Measurements from ENCODE around the gene NFAT5. TPM values are rescaled to one million over a fixed set of nuclear protein-coding genes. Genes with fewer than 3 reads are reported as not detected.
"Not testable (repeated sequence)": the region's sequence is repeated elsewhere in the genome, so short reads cannot be mapped to it uniquely, and the experiment has no call there.

Gene NFAT5
- total and polyA plus RNA-seq, 8 donors: 1.2 to 57.2 (median 21.5) TPM

DNA sequence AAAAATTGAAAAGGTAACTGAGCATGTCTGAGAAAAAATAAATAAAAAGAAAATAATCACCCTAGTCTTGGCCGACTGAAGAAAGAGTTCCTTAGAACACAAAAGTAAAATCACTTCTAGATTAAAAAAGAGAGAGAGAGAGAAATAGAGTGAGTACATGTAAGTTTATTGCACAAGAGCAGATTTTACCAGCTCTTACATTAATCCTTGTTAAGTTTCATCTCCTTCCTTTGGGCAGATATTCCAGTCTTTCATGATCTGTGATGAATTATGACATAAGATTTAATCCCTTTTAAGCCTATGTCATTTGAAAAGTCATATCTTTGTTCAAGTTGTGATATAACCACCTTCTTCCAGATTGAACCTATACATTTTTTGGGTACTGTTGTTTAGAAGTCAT lies 54.8 kb downstream of the NFAT5 start:
- peaks cover 22 to 46% (median 34%) of the 10 kb centered on the region in 4 donors for H3K4me1 ChIP-seq
- H3K9me3 ChIP-seq: no peaks in the 10 kb centered on the region
- no peaks in the 10 kb centered on the region for H3K27me3 ChIP-seq
- WGBS, 5 donors: 21 to 31% (median 25%) methylated on average over 1 of the region's 1 CpG
- no peak overlapping the region for H3K27ac ChIP-seq
- DNase-seq: no peak
- intact Hi-C loops (cut with DNase I; ENCODE audit: low total_unique reads): no loop called here
- H3K4me3 ChIP-seq: no peak overlapping the region
- H3K36me3 ChIP-seq: peaks cover 0 to 8% (median 5%) of the 10 kb centered on the region in 4 donors
- TF ChIP-seq POLR2AphosphoS5 (IDR thresholded peaks at IDR 0.05) (no peak), POLR2A (IDR thresholded peaks at IDR 0.05) (no peak)

- Histone ChIP-seq H3K27me3 (no peaks in the 10 kb centered on the region), H3K27ac (peak overlapping the region in 1 of 5 donors; percentile 24), H3K36me3 (peaks cover 0 to 11% (median 5%) of the 10 kb centered on the region in 4 donors), H3K9me3 (no peaks in the 10 kb centered on the region), H3K4me1 (peaks cover 22 to 48% (median 36%) of the 10 kb centered on the region in 4 donors), H3K4me3 (no peak overlapping the region)
- intact Hi-C loops (cut with DNase I; ENCODE audit: low total_unique reads): no loop called here
- TF ChIP-seq POLR2A (IDR thresholded peaks at IDR 0.05) (no peak), EP300 (IDR thresholded peaks at IDR 0.05) (no peak), POLR2AphosphoS5 (IDR thresholded peaks at IDR 0.05) (no peak)
- TF ChIP-seq, protein P1, sequence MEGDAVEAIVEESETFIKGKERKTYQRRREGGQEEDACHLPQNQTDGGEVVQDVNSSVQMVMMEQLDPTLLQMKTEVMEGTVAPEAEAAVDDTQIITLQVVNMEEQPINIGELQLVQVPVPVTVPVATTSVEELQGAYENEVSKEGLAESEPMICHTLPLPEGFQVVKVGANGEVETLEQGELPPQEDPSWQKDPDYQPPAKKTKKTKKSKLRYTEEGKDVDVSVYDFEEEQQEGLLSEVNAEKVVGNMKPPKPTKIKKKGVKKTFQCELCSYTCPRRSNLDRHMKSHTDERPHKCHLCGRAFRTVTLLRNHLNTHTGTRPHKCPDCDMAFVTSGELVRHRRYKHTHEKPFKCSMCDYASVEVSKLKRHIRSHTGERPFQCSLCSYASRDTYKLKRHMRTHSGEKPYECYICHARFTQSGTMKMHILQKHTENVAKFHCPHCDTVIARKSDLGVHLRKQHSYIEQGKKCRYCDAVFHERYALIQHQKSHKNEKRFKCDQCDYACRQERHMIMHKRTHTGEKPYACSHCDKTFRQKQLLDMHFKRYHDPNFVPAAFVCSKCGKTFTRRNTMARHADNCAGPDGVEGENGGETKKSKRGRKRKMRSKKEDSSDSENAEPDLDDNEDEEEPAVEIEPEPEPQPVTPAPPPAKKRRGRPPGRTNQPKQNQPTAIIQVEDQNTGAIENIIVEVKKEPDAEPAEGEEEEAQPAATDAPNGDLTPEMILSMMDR (IDR thresholded peaks at IDR 0.05): no peak
- no peak for DNase-seq
- WGBS, 5 donors: 67 to 79% (median 76%) methylated on average over 1 of the region's 1 CpG
Observed at GRCh38 chr16:69621225-69621624, 55.5 kb downstream of the NFAT5 start.

- no peak overlapping the region for H3K27ac ChIP-seq
- H3K27me3 ChIP-seq: no peaks in the 10 kb centered on the region
- WGBS, 5 donors: 77 to 89% (median 89%) methylated on average over 2 of the region's 2 CpGs
- H3K9me3 ChIP-seq: no peaks in the 10 kb centered on the region
- H3K4me1 ChIP-seq: peaks cover 0 to 18% (median 6%) of the 10 kb centered on the region in 4 donors
- DNase-seq: no peak
- no peak for TF ChIP-seq POLR2AphosphoS5 (IDR thresholded peaks at IDR 0.05)
- no peak for TF ChIP-seq POLR2A (IDR thresholded peaks at IDR 0.05)
- TF ChIP-seq, protein P1 (IDR thresholded peaks at IDR 0.05): no peak
- no peak for TF ChIP-seq EP300 (IDR thresholded peaks at IDR 0.05)
- no peak overlapping the region for H3K4me3 ChIP-seq
- H3K36me3 ChIP-seq: peaks cover 0 to 35% (median 20%) of the 10 kb centered on the region in 4 donors
- intact Hi-C loops (cut with DNase I; ENCODE audit: low total_unique reads): no loop called here
Observed at GRCh38 chr16:69626256-69626655, 60.5 kb downstream of the NFAT5 start.

- intact Hi-C loops (cut with DNase I; ENCODE audit: low total_unique reads): no loop called here
- Histone ChIP-seq H3K4me1 (peaks cover 0 to 7% (median 0%) of the 10 kb centered on the region in 4 donors), H3K4me3 (no peak overlapping the region), H3K27me3 (no peaks in the 10 kb centered on the region), H3K27ac (no peak overlapping the region), H3K36me3 (peaks cover 10 to 60% (median 45%) of the 10 kb centered on the region in 4 donors), H3K9me3 (peaks cover 0 to 14% (median 4%) of the 10 kb centered on the region in 4 donors)
- TF ChIP-seq EP300 (IDR thresholded peaks at IDR 0.05): no peak
- TF ChIP-seq, protein P1 (IDR thresholded peaks at IDR 0.05): no peak
- no peak for DNase-seq
Observed at GRCh38 chr16:69632828-69633227, 67.1 kb downstream of the NFAT5 start.

GRCh38 chr16:69633375-69633774 lies 67.6 kb downstream of the NFAT5 start:
- Histone ChIP-seq H3K36me3 (peaks cover 10 to 58% (median 47%) of the 10 kb centered on the region in 4 donors), H3K4me3 (no peak overlapping the region), H3K27ac (no peak overlapping the region), H3K9me3 (peaks cover 0 to 14% (median 4%) of the 10 kb centered on the region in 4 donors), H3K4me1 (peaks cover 0 to 7% (median 0%) of the 10 kb centered on the region in 4 donors), H3K27me3 (no peaks in the 10 kb centered on the region)
- DNase-seq: no peak
- intact Hi-C loops (cut with DNase I; ENCODE audit: low total_unique reads): no loop called here
- TF ChIP-seq, protein P1 (IDR thresholded peaks at IDR 0.05): no peak
- TF ChIP-seq POLR2AphosphoS5 (IDR thresholded peaks at IDR 0.05) (no peak), EP300 (IDR thresholded peaks at IDR 0.05) (no peak), POLR2A (IDR thresholded peaks at IDR 0.05) (no peak)

DNA sequence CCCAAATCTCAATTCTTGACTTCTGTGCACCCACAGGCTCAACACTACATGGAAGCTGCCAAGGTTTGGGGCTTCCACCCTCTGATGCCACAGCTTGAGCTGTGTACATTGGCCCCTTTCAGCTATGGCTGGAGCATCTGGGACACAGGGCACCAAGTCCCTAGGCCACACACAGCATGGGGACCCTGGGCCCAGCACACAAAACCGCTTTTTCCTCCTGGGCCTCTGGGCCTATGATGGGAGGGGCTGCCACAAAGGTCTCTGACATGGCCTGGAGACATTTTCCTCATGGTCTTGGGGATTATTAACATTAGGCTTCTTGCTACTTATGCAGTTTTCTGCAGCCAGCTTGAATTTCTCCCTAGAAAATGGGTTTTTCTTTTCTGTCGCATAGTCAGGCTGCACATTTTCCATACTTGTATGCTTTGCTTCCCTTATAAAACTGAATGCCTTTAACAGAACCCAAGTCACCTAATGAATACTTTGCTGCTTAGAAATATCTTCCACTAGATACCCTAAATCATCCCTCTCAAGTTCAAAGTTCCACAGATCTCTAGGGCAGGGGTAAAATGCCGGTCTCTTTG lies 70.9 kb downstream of the NFAT5 start:
- H3K27me3 ChIP-seq; H3K4me3 ChIP-seq; H3K4me1 ChIP-seq; intact Hi-C loops (cut with DNase I; ENCODE audit: low total_unique reads); H3K27ac ChIP-seq; DNase-seq: not testable (repeated sequence)
- Histone ChIP-seq H3K36me3 (peaks cover 10 to 34% (median 33%) of the 10 kb centered on the region in 4 donors), H3K9me3 (peaks cover 0 to 14% (median 4%) of the 10 kb centered on the region in 4 donors)
- WGBS, 5 donors: 96 to 100% (median 98%) methylated on average over 3 of the region's 3 CpGs

DNA sequence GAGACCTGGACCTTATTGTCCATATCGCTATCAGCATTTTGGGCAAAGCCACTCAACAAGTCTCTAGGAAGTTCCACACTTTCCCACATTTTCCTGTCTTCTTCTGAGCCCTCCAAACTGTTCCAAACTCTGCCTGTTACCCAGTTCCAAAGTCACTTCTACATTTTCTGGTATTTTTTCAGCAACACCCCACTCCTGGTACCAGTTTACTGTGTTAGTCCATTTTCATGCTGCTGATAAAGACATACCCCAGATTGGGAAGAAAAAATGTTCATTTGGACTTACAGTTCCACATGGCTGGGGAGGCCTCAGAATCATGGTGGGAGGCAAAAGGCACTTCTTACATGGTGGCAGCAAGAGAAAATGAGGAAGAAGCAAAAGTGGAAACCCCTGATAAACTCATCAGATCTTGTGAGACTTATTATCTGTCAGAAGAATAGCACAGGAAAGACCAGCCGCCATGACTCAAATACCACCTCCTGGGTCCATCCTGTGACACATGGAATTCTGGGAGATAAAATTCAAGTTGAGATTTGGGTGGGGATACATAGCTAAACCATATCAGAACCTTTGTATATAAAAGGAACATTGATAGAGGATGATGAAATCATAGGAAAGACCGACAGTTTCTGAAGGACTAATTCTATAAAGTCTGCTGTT lies 71.6 kb downstream of the NFAT5 start:
- H3K27ac ChIP-seq; intact Hi-C loops (cut with DNase I; ENCODE audit: low total_unique reads); DNase-seq; H3K4me1 ChIP-seq; H3K4me3 ChIP-seq; H3K27me3 ChIP-seq: not testable (repeated sequence)
- WGBS, 5 donors: 95 to 100% (median 96%) methylated on average over 3 of the region's 3 CpGs
- Histone ChIP-seq H3K36me3 (peaks cover 10 to 32% (median 31%) of the 10 kb centered on the region in 4 donors), H3K9me3 (peaks cover 0 to 14% (median 4%) of the 10 kb centered on the region in 4 donors)
